Cardiac muscle cell (in vitro differentiated cells and primary cell): ENCODE results near the gene MMP25. TPM values are rescaled to one million over a fixed set of nuclear protein-coding genes. Genes with fewer than 3 reads are reported as not detected.
"Not testable (repeated sequence)": the region's sequence is repeated elsewhere in the genome, so short reads cannot be mapped to it uniquely, and the experiment has no call there.

Experiments
- DNase-seq, 2 donors: peaks; one replicate each; pipeline versions ENCODE4 v3.0.0 to v3.0.0-alpha.2; 2010 to 2017; ENCODE audit warnings: low read depth in 1 of 2, low spot score in 1 of 2
- H3K27ac ChIP-seq: fragments of 200-600 bp; sonication (generic); 2 replicates; pipeline ENCODE4 v1.5.1; 2016
- H3K27me3 ChIP-seq: fragments of 200-600 bp; sonication (generic); 2 replicates; pipeline ENCODE4 v1.6.0; 2016; ENCODE audit warnings: control low read depth
- H3K36me3 ChIP-seq: fragments of 200-600 bp; sonication (generic); 2 replicates; pipeline ENCODE4 v1.5.1; 2016; ENCODE audit warnings: control low read depth
- H3K4me1 ChIP-seq: fragments of 200-600 bp; sonication (generic); 2 replicates; pipeline ENCODE4 v1.8.1; 2017; ENCODE audit warnings: low read depth, mild to moderate bottlenecking, mixed run types
- H3K4me3 ChIP-seq: fragments of 200-600 bp; sonication (generic); 2 replicates; pipeline ENCODE4 v1.5.1; 2016; ENCODE audit warnings: mild to moderate bottlenecking
- H3K9me3 ChIP-seq: fragments of 200-600 bp; sonication (generic); 2 replicates; pipeline ENCODE4 v1.5.1; 2017; ENCODE audit warnings: low read depth, mild to moderate bottlenecking, control low read depth
- CTCF ChIP-seq: IDR thresholded peaks from 2 replicates; pipeline ENCODE4 v1.5.1; 2012; ENCODE audit warnings: low read depth, mild to moderate bottlenecking, low read length
- polyA plus RNA-seq: library from polyadenylated mRNA; unstranded; fragments of >200 nt; fragmentation: Nextera tagmentation; extraction: Ambion mirVana; gene quantifications from 2 replicates; pipeline ENCODE4 v1.2.1, GENCODE V29; 2016
- total RNA-seq: library from RNA; depleted of rRNA; stranded (reverse); fragments of >200 nt; gene quantifications from 2 replicates; pipeline ENCODE4 v1.2.3, GENCODE V29; 2016

MMP25 gene
- total and polyA plus RNA-seq, 2 experiments from 2014 or later, result 0.03 to 5.8 TPM

DNA sequence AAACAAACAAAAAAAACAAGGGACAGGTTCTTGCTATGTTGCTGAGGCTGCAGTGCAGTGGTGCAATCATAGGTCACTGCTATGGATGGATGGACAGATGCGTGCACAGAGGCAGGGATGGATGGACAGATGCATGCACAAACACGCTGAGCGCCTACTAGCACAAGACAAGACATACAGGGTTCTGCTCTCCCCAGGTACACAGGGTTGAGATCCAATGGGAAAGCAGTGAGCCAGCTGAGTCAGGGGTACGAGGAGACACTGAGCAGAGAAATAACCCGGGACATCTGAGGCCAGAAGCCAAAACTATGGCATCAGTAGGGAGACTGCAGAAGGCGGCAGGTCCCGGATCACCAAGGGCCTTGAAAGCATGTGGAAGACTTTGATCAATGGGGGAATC, 25.3 kb downstream of the MMP25 start:
- Histone ChIP-seq H3K9me3 (no peaks in the 10 kb centered on the region), H3K36me3 (no peaks in the 10 kb centered on the region), H3K4me1 (no peaks in the 10 kb centered on the region), H3K4me3 (no peak overlapping the region), H3K27me3 (no peaks in the 10 kb centered on the region), H3K27ac (no peak overlapping the region)
- no peak for DNase-seq
- TF ChIP-seq CTCF, result no peak

DNA sequence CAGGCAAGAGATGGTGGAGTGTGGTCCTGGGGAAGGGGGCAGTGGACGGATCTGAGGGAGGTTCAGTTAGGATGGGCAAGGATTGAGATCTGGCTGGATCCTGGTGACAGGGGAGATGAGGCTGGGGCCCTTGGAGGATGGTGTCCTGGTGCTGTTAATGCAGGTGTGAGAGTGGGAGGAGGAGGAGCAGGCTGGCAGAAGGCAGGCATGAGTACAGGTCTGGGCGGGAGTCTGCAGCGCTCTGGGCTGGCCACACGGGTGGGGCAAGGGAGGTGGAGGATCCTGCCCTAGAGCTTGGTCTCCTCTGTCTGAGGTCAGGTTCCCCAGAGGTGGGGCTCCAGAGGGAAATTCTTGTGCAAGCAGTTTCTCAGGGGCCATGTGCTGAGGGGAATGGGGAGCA, 25.8 kb downstream of the MMP25 start:
- H3K4me1 ChIP-seq, DNase-seq, H3K4me3 ChIP-seq, H3K9me3 ChIP-seq, H3K36me3 ChIP-seq, H3K27me3 ChIP-seq, H3K27ac ChIP-seq: not testable (repeated sequence)

DNA sequence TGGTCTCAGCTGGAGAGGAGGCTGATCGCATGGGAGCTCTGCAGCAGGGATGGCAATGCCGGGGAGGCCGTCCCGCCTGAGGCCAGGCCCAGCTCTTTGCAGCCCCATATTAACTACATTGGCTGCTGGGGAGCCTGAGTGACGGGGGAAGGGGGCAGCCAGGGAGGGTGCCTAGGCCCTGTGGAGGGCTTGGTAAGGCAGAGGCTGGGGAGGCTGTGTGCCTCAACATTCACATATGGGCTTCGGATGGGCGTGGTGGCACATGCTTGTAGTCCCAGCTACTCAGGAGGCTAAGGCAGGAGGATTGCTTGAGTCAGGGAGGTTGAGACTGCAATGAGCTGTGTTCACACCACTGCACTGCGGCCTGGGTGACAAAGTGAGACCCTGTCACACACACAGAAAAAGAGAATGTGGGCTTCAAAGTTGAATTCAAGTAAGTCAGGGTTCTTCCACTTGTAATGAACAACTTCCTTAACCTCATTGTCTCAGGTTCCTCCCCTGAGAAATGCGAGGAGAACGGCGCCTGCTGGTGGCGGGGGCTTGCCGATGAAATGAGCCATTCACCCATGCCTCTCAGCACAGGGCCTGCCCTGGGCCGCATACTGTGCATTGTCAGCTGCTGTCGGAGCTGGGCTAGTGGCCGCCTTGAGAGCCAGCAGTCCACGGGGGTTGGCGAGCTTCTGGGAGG, 26.4 kb downstream of the MMP25 start:
- H3K36me3 ChIP-seq, H3K4me1 ChIP-seq, H3K4me3 ChIP-seq, H3K27me3 ChIP-seq, H3K9me3 ChIP-seq, DNase-seq, H3K27ac ChIP-seq: not testable (repeated sequence)

DNA sequence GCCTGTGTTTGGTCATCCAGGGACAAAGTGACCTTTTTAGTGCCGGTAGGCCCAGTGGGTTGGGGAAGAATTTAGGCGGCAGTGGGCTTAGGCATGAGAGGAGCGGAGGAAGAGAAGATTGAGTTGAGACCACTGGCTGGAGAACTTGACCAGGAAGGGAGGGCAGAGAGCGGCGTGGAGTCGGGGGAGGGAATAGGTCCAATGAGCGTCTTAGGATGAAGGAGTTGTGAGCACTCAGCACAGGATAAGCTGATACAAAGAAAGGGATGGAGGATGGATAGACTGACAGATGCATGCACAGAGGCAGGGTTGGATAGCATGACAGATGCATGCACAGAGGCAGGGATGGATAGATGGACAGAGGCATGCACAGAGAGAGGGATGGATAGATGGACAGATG, 27.1 kb downstream of the MMP25 start:
- Histone ChIP-seq H3K4me1 (no peaks in the 10 kb centered on the region), H3K27me3 (no peaks in the 10 kb centered on the region), H3K27ac (no peak overlapping the region), H3K9me3 (no peaks in the 10 kb centered on the region), H3K4me3 (no peak overlapping the region), H3K36me3 (no peaks in the 10 kb centered on the region)
- DNase-seq, result no peak
- no peak for TF ChIP-seq CTCF

- H3K4me3 ChIP-seq, result no peak overlapping the region
- no peaks in the 10 kb centered on the region for H3K36me3 ChIP-seq
- no peaks in the 10 kb centered on the region for H3K27me3 ChIP-seq
- no peaks in the 10 kb centered on the region for H3K4me1 ChIP-seq
- TF ChIP-seq CTCF, result no peak
- H3K27ac ChIP-seq, result no peak overlapping the region
- DNase-seq, result no peak
- no peaks in the 10 kb centered on the region for H3K9me3 ChIP-seq
Measured at GRCh38 chr16:3074860-3075522, 28.6 kb downstream of the MMP25 start.

DNA sequence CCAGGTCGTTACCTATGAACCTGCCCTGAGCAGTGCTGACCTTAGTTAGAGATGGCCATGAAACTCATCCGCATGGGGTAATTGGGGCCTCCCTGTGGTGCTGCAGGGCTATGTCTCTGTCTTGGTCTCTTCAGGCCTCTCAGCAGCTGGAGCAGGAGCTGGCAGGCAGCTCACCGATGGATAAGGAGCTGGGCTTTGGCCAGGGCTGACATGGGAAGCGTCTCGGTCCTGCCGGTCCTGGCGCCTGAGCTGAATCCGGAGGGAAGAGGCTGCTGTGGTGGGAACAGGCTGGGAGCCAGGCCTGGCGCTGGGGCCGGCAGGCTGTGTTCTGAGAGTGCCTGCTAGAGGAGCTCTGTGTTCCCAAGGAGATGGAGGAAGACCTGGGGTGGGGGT, 29.2 kb downstream of the MMP25 start:
- no peaks in the 10 kb centered on the region for H3K27me3 ChIP-seq
- H3K9me3 ChIP-seq, result no peaks in the 10 kb centered on the region
- DNase-seq, result peak in 1 of 2 donors; percentile 85
- no peak overlapping the region for H3K4me3 ChIP-seq
- H3K36me3 ChIP-seq, result no peaks in the 10 kb centered on the region
- TF ChIP-seq CTCF, result no peak
- no peak overlapping the region for H3K27ac ChIP-seq
- no peaks in the 10 kb centered on the region for H3K4me1 ChIP-seq

DNA sequence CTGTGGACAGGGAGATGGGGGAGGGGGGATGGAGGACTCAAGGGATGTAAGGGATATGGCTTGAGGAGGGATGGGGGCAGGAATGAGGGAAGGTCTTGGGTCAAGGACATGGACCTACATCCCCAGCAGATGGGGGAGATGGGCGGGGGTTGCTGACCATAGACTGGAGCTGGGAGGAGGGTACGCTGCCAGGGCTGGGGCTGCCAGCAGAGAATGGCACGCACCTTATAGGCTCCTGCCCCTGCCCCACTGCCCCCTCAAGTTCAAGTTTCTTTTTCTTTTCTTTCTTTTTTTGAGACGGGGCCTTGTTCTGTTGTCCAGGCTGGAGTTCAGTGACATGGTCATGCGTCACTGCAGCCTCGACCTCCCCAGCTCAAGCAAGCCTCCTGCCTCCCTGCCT, 29.6 kb downstream of the MMP25 start:
- not testable (repeated sequence) for H3K4me3 ChIP-seq, H3K4me1 ChIP-seq, DNase-seq, H3K9me3 ChIP-seq, H3K27me3 ChIP-seq, H3K36me3 ChIP-seq, H3K27ac ChIP-seq
